ENCODE results near the gene SHBG.

DNA sequence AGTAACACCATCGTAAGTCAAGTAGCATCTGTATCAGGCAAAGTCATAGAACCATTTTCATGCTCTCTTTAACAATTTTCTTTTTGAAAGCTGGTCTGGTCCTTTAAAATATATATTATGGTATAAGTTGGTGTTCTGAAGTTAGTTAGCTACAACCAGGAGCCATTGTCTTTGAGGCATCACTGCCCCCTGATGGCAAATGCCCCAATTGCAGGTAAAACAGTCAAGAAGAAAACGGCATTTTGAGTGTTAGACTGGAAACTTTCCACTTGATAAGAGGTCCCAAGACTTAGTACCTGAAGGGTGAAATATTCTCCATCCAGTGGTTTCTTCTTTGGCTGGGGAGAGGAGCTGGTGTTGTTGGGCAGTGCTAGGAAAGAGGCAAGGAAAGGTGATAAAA, 43.3 kb downstream of the SHBG start:
- TF ChIP-seq FOXM1 (IDR thresholded peaks at IDR 0.05; ENCODE audit: borderline replicate concordance): no peak
- TF ChIP-seq ARNT (IDR thresholded peaks at IDR 0.05): no peak
- no peak for TF ChIP-seq ELF4 (IDR thresholded peaks at IDR 0.05)
- no peak for TF ChIP-seq FOXA1 (IDR thresholded peaks at IDR 0.05)
- TF ChIP-seq BHLHE40 (IDR thresholded peaks at IDR 0.05; ENCODE audit: borderline replicate concordance): no peak
- no peak for TF ChIP-seq SUZ12 (IDR thresholded peaks at IDR 0.05)
- TF ChIP-seq L3MBTL2 (conservative IDR thresholded peaks at IDR 0.05): no peak
- TF ChIP-seq CTBP1 (IDR thresholded peaks at IDR 0.05; ENCODE audit: borderline replicate concordance): no peak
- no peak for TF ChIP-seq FOXK2 (IDR thresholded peaks at IDR 0.05)
- TF ChIP-seq, protein P1, sequence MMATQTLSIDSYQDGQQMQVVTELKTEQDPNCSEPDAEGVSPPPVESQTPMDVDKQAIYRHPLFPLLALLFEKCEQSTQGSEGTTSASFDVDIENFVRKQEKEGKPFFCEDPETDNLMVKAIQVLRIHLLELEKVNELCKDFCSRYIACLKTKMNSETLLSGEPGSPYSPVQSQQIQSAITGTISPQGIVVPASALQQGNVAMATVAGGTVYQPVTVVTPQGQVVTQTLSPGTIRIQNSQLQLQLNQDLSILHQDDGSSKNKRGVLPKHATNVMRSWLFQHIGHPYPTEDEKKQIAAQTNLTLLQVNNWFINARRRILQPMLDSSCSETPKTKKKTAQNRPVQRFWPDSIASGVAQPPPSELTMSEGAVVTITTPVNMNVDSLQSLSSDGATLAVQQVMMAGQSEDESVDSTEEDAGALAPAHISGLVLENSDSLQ (IDR thresholded peaks at IDR 0.05): no peak
- no peak for TF ChIP-seq NFRKB (IDR thresholded peaks at IDR 0.05)
- no peak for TF ChIP-seq SP1 (IDR thresholded peaks at IDR 0.05)
